Urinary bladder (tissue), 4 donors: ENCODE results near the gene UCP2. TPM values are rescaled to one million over a fixed set of nuclear protein-coding genes. Genes with fewer than 3 reads are reported as not detected.

Source experiments
- DNase-seq: peaks from one replicate; pipeline ENCODE4 v3.0.0-alpha.2; 2015; ENCODE audit errors: extremely low spot score
- H3K27ac ChIP-seq: one replicate; pipeline ENCODE4 v1.5.1; 2013; ENCODE audit warnings: low read depth, mild to moderate bottlenecking, moderate library complexity
- H3K36me3 ChIP-seq: one replicate; pipeline ENCODE4 v1.6.1; 2013; ENCODE audit warnings: mild to moderate bottlenecking, moderate library complexity; ENCODE audit not compliant: insufficient read depth
- H3K4me1 ChIP-seq: one replicate; pipeline ENCODE4 v1.6.1; 2013; ENCODE audit warnings: mild to moderate bottlenecking, moderate library complexity; ENCODE audit not compliant: insufficient read depth
- H3K4me3 ChIP-seq: one replicate; pipeline ENCODE4 v1.5.1; 2013; ENCODE audit warnings: low read depth, low read length
- WGBS: extraction: QIAGEN DNeasy Blood & Tissue Kit; methylation state at CpG from one replicate; pipeline ENCODE4 v1.1.7; 2013; 5-methylcytosine and 5-hydroxymethylcytosine counted together
- polyA plus RNA-seq: library from polyadenylated mRNA; stranded (reverse); fragments of 200-250 nt; gene quantifications from one replicate; pipeline ENCODE4 v1.2.3, GENCODE V29; 2013
- total RNA-seq: library from RNA; depleted of rRNA; stranded (reverse); fragments of >200 nt; gene quantifications from one replicate; pipeline ENCODE4 v1.2.3, GENCODE V29; 2014
- donor health status: healthy with polysubstance abuse.
- donor health status: healthy.

Gene UCP2
- total and polyA plus RNA-seq, 2 donors, result 16.2 to 29.6 TPM

GRCh38 chr11:73976451-73977151 lies 6.0 kb downstream of the UCP2 start:
- no peak for DNase-seq
- no peaks in the 10 kb centered on the region for H3K36me3 ChIP-seq
- H3K4me3 ChIP-seq, result no peak overlapping the region
- no peak overlapping the region for H3K27ac ChIP-seq
- 95% methylated on average over 14 of the region's 14 CpGs for WGBS
- H3K4me1 ChIP-seq, result no peaks in the 10 kb centered on the region

GRCh38 chr11:73975479-73975757 lies 7.2 kb downstream of the UCP2 start:
- Histone ChIP-seq H3K36me3 (no peaks in the 10 kb centered on the region), H3K4me1 (no peaks in the 10 kb centered on the region), H3K4me3 (no peak overlapping the region), H3K27ac (no peak overlapping the region)
- WGBS, result 92% methylated on average over 6 of the region's 6 CpGs
- no peak for DNase-seq

- Histone ChIP-seq H3K4me3 (no peak overlapping the region), H3K36me3 (no peaks in the 10 kb centered on the region), H3K4me1 (no peaks in the 10 kb centered on the region), H3K27ac (peak overlapping the region; percentile 44)
- 93% methylated on average over 13 of the region's 13 CpGs for WGBS
- DNase-seq, result no peak
Measured at GRCh38 chr11:73974604-73975478, 7.8 kb downstream of the UCP2 start.

GRCh38 chr11:73972620-73973449 lies 9.8 kb downstream of the UCP2 start:
- Histone ChIP-seq H3K4me3 (no peak overlapping the region), H3K4me1 (no peaks in the 10 kb centered on the region), H3K27ac (no peak overlapping the region), H3K36me3 (no peaks in the 10 kb centered on the region)
- 83% methylated on average over 11 of the region's 11 CpGs for WGBS
- no peak for DNase-seq

GRCh38 chr11:73972187-73972586 lies 10.5 kb downstream of the UCP2 start:
- Histone ChIP-seq H3K27ac (no peak overlapping the region), H3K4me1 (no peaks in the 10 kb centered on the region), H3K36me3 (no peaks in the 10 kb centered on the region), H3K4me3 (no peak overlapping the region)
- 85% methylated on average over 1 of the region's 1 CpG for WGBS
- no peak for DNase-seq

- no peak for DNase-seq
- Histone ChIP-seq H3K4me1 (no peaks in the 10 kb centered on the region), H3K27ac (no peak overlapping the region), H3K36me3 (no peaks in the 10 kb centered on the region), H3K4me3 (no peak overlapping the region)
- 93% methylated on average over 6 of the region's 6 CpGs for WGBS
Measured at GRCh38 chr11:73971175-73971719, 11.4 kb downstream of the UCP2 start.

GRCh38 chr11:73969991-73970800 lies 12.4 kb downstream of the UCP2 start:
- WGBS, result 81% methylated on average over 13 of the region's 13 CpGs
- Histone ChIP-seq H3K27ac (no peak overlapping the region), H3K36me3 (no peaks in the 10 kb centered on the region), H3K4me1 (no peaks in the 10 kb centered on the region), H3K4me3 (no peak overlapping the region)
- DNase-seq, result no peak

GRCh38 chr11:73969091-73969490 lies 13.6 kb downstream of the UCP2 start:
- no peak for DNase-seq

GRCh38 chr11:73968356-73968966 lies 14.2 kb downstream of the UCP2 start:
- no peaks in the 10 kb centered on the region for H3K4me1 ChIP-seq
- WGBS, result 92% methylated on average over 15 of the region's 15 CpGs
- H3K27ac ChIP-seq, result no peak overlapping the region
- DNase-seq, result no peak
- H3K4me3 ChIP-seq, result no peak overlapping the region
- no peaks in the 10 kb centered on the region for H3K36me3 ChIP-seq

More at GRCh38 chr11:73969091-73969490, 13.6 kb downstream of the UCP2 start:
- WGBS, result 73% methylated on average over 2 of the region's 2 CpGs
- no peaks in the 10 kb centered on the region for H3K4me1 ChIP-seq
- no peak overlapping the region for H3K27ac ChIP-seq
- no peaks in the 10 kb centered on the region for H3K36me3 ChIP-seq
- H3K4me3 ChIP-seq, result no peak overlapping the region

GRCh38 chr11:73965764-73966121 lies 16.9 kb downstream of the UCP2 start:
- H3K27ac ChIP-seq, result no peak overlapping the region
- no peak for DNase-seq
- no peaks in the 10 kb centered on the region for H3K4me1 ChIP-seq
- 69% methylated on average over 2 of the region's 2 CpGs for WGBS
- no peaks in the 10 kb centered on the region for H3K36me3 ChIP-seq
- no peak overlapping the region for H3K4me3 ChIP-seq

- no peak for DNase-seq
- no peak overlapping the region for H3K27ac ChIP-seq
- 51% methylated on average over 10 of the region's 10 CpGs for WGBS
- no peaks in the 10 kb centered on the region for H3K4me1 ChIP-seq
- H3K36me3 ChIP-seq, result no peaks in the 10 kb centered on the region
- H3K4me3 ChIP-seq, result no peak overlapping the region
Measured at GRCh38 chr11:73965076-73965763, 17.4 kb downstream of the UCP2 start.

GRCh38 chr11:73963861-73964260 lies 18.8 kb downstream of the UCP2 start:
- H3K27ac ChIP-seq, result no peak overlapping the region
- no peak for DNase-seq
- H3K36me3 ChIP-seq, result no peaks in the 10 kb centered on the region
- H3K4me1 ChIP-seq, result no peaks in the 10 kb centered on the region
- H3K4me3 ChIP-seq, result no peak overlapping the region
- 75% methylated on average over 8 of the region's 8 CpGs for WGBS
